ENCODE results near the gene SNCAIP. TPM values are rescaled to one million over a fixed set of nuclear protein-coding genes. Genes with fewer than 3 reads are reported as not detected.

Gene SNCAIP
- polyA plus RNA-seq, 1 experiment = 12.3 TPM

DNA sequence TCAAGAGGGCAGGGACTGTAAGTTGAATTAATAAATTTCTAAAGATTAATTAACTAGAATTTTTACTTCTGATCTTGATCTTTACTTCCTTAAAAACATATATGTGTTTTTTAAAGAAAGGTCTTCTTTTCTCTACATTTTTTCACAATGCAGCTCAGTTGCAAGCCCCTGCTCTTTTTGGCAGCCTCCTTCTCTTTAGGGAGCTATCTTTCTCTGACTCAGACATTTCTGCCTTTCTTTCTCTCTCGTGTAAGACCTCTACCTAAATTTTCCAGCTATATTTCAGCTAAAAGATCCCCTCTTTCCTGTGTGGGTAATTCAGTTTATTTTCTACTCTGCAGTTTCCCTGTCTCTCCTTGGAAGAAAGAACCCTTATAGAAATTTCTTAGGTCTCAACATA, 38.3 kb upstream of the SNCAIP start:
- no peaks in the 10 kb centered on the region for H3K9me3 ChIP-seq (ENCODE audit: control insufficient read depth, insufficient read depth, low read length)
- no peak for DNase-seq (ENCODE audit: low read depth, low spot score)
- H3K27me3 ChIP-seq (ENCODE audit: control insufficient read depth, insufficient read depth, low read length) = no peaks in the 10 kb centered on the region
- ChIA-PET POLR2A (no interaction called here), CTCF (interaction anchor here (0.9 to 1.2 kb wide), 3 partner anchors 18 to 78 kb away, joined by 3 to 4 read pairs (median 3); no protein-coding TSS in a partner anchor)
- TF ChIP-seq, protein P1, sequence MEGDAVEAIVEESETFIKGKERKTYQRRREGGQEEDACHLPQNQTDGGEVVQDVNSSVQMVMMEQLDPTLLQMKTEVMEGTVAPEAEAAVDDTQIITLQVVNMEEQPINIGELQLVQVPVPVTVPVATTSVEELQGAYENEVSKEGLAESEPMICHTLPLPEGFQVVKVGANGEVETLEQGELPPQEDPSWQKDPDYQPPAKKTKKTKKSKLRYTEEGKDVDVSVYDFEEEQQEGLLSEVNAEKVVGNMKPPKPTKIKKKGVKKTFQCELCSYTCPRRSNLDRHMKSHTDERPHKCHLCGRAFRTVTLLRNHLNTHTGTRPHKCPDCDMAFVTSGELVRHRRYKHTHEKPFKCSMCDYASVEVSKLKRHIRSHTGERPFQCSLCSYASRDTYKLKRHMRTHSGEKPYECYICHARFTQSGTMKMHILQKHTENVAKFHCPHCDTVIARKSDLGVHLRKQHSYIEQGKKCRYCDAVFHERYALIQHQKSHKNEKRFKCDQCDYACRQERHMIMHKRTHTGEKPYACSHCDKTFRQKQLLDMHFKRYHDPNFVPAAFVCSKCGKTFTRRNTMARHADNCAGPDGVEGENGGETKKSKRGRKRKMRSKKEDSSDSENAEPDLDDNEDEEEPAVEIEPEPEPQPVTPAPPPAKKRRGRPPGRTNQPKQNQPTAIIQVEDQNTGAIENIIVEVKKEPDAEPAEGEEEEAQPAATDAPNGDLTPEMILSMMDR (IDR thresholded peaks at IDR 0.05; ENCODE audit: low read depth, low read length) = no peak
- no peak overlapping the region for H3K27ac ChIP-seq (ENCODE audit: low read depth, low read length)
- no peak overlapping the region for H3K4me3 ChIP-seq (ENCODE audit: low read depth, low read length)

- no peak overlapping the region for H3K27ac ChIP-seq (ENCODE audit: low read depth, low read length)
- no peaks in the 10 kb centered on the region for H3K27me3 ChIP-seq (ENCODE audit: control insufficient read depth, insufficient read depth, low read length)
- H3K4me3 ChIP-seq (ENCODE audit: low read depth, low read length) = no peak overlapping the region
- ChIA-PET CTCF (interaction anchor here (0.6 kb wide), 1 partner anchor 18 kb away, joined by 3 read pairs; no protein-coding TSS in a partner anchor), POLR2A (no interaction called here)
- H3K9me3 ChIP-seq (ENCODE audit: control insufficient read depth, insufficient read depth, low read length) = no peaks in the 10 kb centered on the region
- no peak for DNase-seq (ENCODE audit: low read depth, low spot score)
- TF ChIP-seq, protein P1 (IDR thresholded peaks at IDR 0.05; ENCODE audit: low read depth, low read length) = no peak
These were observed 28.4 kb upstream of the SNCAIP start for GRCh38 chr5:122283592-122283991.

- Histone ChIP-seq H3K27me3 (ENCODE audit: control insufficient read depth, insufficient read depth, low read length) (no peaks in the 10 kb centered on the region), H3K4me3 (ENCODE audit: low read depth, low read length) (no peak overlapping the region), H3K9me3 (ENCODE audit: control insufficient read depth, insufficient read depth, low read length) (no peaks in the 10 kb centered on the region), H3K27ac (ENCODE audit: low read depth, low read length) (no peak overlapping the region)
- CTCF ChIA-PET = interaction anchor here (0.7 kb wide), 1 partner anchor 1101 kb away, joined by 4 read pairs; no protein-coding TSS in a partner anchor
- POLR2A ChIA-PET = no interaction called here
- TF ChIP-seq, protein P1 (IDR thresholded peaks at IDR 0.05; ENCODE audit: low read depth, low read length) = no peak
- DNase-seq (ENCODE audit: low read depth, low spot score) = no peak
These were observed 25.5 kb upstream of the SNCAIP start for GRCh38 chr5:122286541-122286940.

DNA sequence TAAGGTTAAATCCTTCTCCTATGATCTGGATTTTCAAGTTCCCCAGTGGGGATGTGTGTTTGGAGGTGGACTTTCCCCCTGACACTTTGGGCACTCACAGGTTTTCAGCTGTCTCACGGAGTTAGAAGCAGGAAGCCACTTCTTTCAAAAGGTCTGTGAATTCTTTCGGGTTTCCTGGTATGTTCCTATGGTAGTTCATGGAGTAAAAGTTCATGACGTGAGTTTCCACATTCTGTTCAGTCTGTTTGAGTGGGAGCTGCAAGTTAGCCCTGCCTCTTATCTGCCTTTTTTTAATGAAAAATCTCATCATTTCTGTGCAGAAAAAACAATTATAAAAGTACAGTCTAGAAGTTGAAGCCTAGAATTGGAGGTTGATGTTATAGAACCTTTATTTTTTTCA, 24.9 kb upstream of the SNCAIP start:
- CTCF ChIA-PET = interaction anchor here (0.7 kb wide), 1 partner anchor 1101 kb away, joined by 4 read pairs; no protein-coding TSS in a partner anchor
- Histone ChIP-seq H3K27me3 (ENCODE audit: control insufficient read depth, insufficient read depth, low read length) (no peaks in the 10 kb centered on the region), H3K4me3 (ENCODE audit: low read depth, low read length) (no peak overlapping the region), H3K9me3 (ENCODE audit: control insufficient read depth, insufficient read depth, low read length) (no peaks in the 10 kb centered on the region), H3K27ac (ENCODE audit: low read depth, low read length) (no peak overlapping the region)
- no peak for DNase-seq (ENCODE audit: low read depth, low spot score)
- POLR2A ChIA-PET = no interaction called here
- TF ChIP-seq, protein P1 (IDR thresholded peaks at IDR 0.05; ENCODE audit: low read depth, low read length) = no peak

DNA sequence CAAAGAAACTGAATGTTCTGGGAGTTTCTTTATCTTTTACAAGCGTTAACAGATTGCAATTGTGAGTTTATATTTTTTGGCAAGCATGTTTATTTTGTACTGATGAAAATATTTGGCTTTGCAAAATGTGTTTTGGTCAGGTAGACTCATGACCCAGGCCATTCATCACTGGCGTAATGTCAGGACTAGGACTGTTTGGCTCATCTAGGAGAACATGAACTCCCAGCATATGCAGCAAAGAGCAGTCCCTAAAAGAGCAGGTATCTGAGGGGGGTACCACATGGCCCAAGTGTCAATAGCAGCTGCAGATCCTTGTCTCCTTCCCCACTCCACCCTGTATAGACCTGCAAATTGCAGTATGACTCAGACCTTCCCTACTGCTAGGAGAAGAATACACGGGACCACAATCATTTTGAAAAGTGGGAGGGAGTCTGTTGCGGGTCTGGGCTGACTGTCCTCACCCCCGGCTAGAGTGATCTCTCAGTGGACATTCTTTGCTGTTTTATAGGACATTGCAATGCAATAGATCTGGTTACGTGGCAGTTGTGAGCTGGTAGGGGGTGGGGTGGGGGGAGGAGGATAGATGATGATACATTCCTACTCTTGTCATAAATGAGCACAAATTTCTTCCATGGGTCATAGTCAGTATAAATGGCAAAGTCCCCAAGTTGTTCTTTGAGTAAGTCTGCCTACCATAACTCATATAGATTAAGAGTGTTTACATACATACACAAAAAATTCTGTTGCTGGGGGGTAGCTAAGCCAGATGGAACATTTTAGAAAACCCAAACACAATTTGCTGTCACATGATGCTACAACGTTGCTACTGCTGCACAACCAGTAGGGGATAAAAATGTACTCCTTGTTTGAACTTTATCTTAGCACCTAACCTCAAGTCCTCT, 20.8 kb upstream of the SNCAIP start:
- DNase-seq (ENCODE audit: low read depth, low spot score) = no peak
- H3K9me3 ChIP-seq (ENCODE audit: control insufficient read depth, insufficient read depth, low read length) = no peaks in the 10 kb centered on the region
- ChIA-PET POLR2A (no interaction called here), CTCF (interaction anchor here (0.9 to 1.3 kb wide), 4 partner anchors 12 to 97 kb away, joined by 3 read pairs; no protein-coding TSS in a partner anchor)
- H3K4me3 ChIP-seq (ENCODE audit: low read depth, low read length) = no peak overlapping the region
- H3K27me3 ChIP-seq (ENCODE audit: control insufficient read depth, insufficient read depth, low read length) = no peaks in the 10 kb centered on the region
- TF ChIP-seq, protein P1 (IDR thresholded peaks at IDR 0.05; ENCODE audit: low read depth, low read length) = no peak
- H3K27ac ChIP-seq (ENCODE audit: low read depth, low read length) = no peak overlapping the region
